Measurements from ENCODE around the gene SIGLEC11. TPM values are rescaled to one million over a fixed set of nuclear protein-coding genes. Genes with fewer than 3 reads are reported as not detected.
"Not testable (repeated sequence)": the region's sequence is repeated elsewhere in the genome, so short reads cannot be mapped to it uniquely, and the experiment has no call there.

Gene SIGLEC11
- total and polyA plus RNA-seq, 11 donors, result 0.22 to 3.0 (median 1.1) TPM; not detected in 2

DNA sequence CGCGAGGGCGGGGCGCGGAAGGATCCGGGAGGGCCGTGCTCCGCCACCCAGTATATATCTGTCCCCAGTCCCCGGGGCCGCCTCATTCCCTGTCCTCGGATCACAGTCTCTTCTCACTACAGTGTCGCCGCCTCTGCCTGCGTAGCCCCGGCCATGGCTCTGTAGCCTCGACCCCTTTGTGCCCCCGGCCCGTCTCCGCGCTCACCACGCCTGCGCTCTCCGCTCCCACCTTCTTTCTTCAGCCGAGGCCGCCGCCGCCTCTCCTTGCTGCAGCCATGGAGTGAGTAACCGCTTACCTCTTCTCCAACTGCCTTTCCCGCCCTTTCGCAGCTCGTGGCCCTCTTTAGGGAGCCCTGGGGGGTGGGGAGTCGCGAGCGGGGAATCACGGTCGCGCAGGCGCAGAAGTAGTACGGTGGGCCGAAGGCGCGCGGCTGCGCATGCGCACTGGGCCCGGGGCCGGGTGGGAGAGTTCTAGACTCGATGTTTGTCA, 31.8 kb downstream of the SIGLEC11 start, which contains the start of the genes ATF5 and NUP62:
TSS of gene ATF5 (plus strand) at position 85 of the 490 bp plus-strand sequence. CDS start 1,646 bp downstream, outside the sequence.
TSS of gene NUP62 (minus strand) at position 384 of the 490 bp plus-strand sequence. CDS start 19,697 bp downstream, outside the sequence.
- no peak for TF ChIP-seq CTCF (IDR thresholded peaks at IDR 0.05)
- peak; percentile 89 to 96 (median 92) for DNase-seq
- Histone ChIP-seq H3K9me3 (no peaks in the 10 kb centered on the region), H3K27ac (peak within 1 kb of the TSS; percentile 87 to 98 (median 94)), H3K4me3 (peak within 1 kb of the TSS; percentile 54 to 99 (median 87)), H3K4me1 (peaks cover 0 to 45% (median 26%) of the 10 kb centered on the region in 12 donors), H3K27me3 (no peaks in the 10 kb centered on the region), H3K36me3 (peaks cover 0 to 34% (median 20%) of the 10 kb centered on the region in 9 donors)
- WGBS, 4 donors, result 0 to 1% (median 0%) methylated on average over 37 to 48 of the region's 48 CpGs
- intact Hi-C loops (cut with DNase I), result loop anchor here in 1 of 10 donors (5.0 kb wide), 1 partner anchor 52 kb away; the partner anchor contains the start of genes AKT1S1 and TBC1D17
- ATAC-seq, result peak; percentile 60 to 76 (median 74)

GRCh38 chr19:49927526-49928264, 33.3 kb downstream of the SIGLEC11 start:
- DNase-seq (no peak), ATAC-seq (no peak)
- TF ChIP-seq CTCF (IDR thresholded peaks at IDR 0.05) (no peak), POLR2A (IDR thresholded peaks at IDR 0.05) (no peak)
- 78 to 84% (median 83%) methylated on average over 14 of the region's 14 CpGs for WGBS, 4 donors
- Histone ChIP-seq H3K9me3 (no peaks in the 10 kb centered on the region), H3K4me3 (peak overlapping the region in 8 of 12 donors; percentile 73 to 99 (median 83)), H3K27me3 (no peaks in the 10 kb centered on the region), H3K27ac (peak overlapping the region in 1 of 12 donors; percentile 97), H3K4me1 (peaks cover 0 to 59% (median 26%) of the 10 kb centered on the region in 12 donors), H3K36me3 (peaks cover 0 to 48% (median 34%) of the 10 kb centered on the region in 9 donors)
- intact Hi-C loops (cut with DNase I), result loop anchor here in 1 of 10 donors (5.0 kb wide), 1 partner anchor 50 kb away; the partner anchor contains the start of genes AKT1S1 and TBC1D17

GRCh38 chr19:49926515-49926914, 34.5 kb downstream of the SIGLEC11 start:
- DNase-seq (no peak), ATAC-seq (no peak)
- 91 to 92% (median 91%) methylated on average over 10 of the region's 10 CpGs for WGBS, 4 donors
- no peak for TF ChIP-seq CTCF (IDR thresholded peaks at IDR 0.05)
- Histone ChIP-seq H3K4me3 (no peak overlapping the region), H3K27ac (no peak overlapping the region), H3K4me1 (peaks cover 0 to 71% (median 26%) of the 10 kb centered on the region in 12 donors), H3K9me3 (no peaks in the 10 kb centered on the region), H3K27me3 (no peaks in the 10 kb centered on the region), H3K36me3 (peaks cover 0 to 58% (median 34%) of the 10 kb centered on the region in 9 donors)
- intact Hi-C loops (cut with DNase I), result loop anchor here in 1 of 10 donors (5.0 kb wide), 1 partner anchor 49 kb away; the partner anchor contains the start of genes AKT1S1 and TBC1D17

DNA sequence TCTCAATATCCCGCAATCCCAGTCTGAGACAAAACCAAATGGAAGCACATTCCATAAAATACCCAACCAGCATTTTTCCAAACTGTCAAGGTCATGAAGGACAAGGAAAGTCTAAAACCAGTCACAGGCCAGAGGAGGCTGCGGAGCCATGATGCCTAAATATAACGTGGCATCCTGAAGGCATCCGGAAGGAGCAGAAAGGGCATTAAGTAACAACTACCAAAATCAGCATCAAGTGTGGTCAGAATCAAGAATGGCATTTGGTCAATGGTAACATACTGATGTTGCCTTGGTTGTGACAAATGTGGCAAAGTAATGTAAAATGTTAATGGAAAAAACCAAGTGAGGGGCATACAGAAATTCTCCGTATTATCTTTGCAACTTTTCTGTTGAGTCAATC, 35.5 kb downstream of the SIGLEC11 start:
- 74 to 87% (median 77%) methylated on average over 5 of the region's 5 CpGs for WGBS, 4 donors
- H3K4me3 ChIP-seq, result no peak overlapping the region
- peaks cover 0 to 68% (median 37%) of the 10 kb centered on the region in 9 donors for H3K36me3 ChIP-seq
- no peak for DNase-seq
- TF ChIP-seq CTCF (IDR thresholded peaks at IDR 0.05), result no peak
- no peak for TF ChIP-seq POLR2A (IDR thresholded peaks at IDR 0.05)
- H3K4me1 ChIP-seq, result peaks cover 0 to 69% (median 26%) of the 10 kb centered on the region in 12 donors
- H3K27me3 ChIP-seq, result no peaks in the 10 kb centered on the region
- ATAC-seq, result no peak
- intact Hi-C loops (cut with DNase I), result loop anchor here in 1 of 10 donors (5.0 kb wide), 1 partner anchor 48 kb away; the partner anchor contains the start of genes AKT1S1 and TBC1D17
- no peaks in the 10 kb centered on the region for H3K9me3 ChIP-seq
- H3K27ac ChIP-seq, result no peak overlapping the region

- intact Hi-C loops (cut with DNase I), result loop anchor here in 1 of 10 donors (5.0 kb wide), 1 partner anchor 48 kb away; the partner anchor contains the start of genes AKT1S1 and TBC1D17
- DNase-seq, ATAC-seq, H3K4me3 ChIP-seq, H3K27me3 ChIP-seq, H3K9me3 ChIP-seq: not testable (repeated sequence)
- peaks cover 0 to 75% (median 37%) of the 10 kb centered on the region in 9 donors for H3K36me3 ChIP-seq
- WGBS, 4 donors, result 94 to 100% (median 96%) methylated on average over 7 to 13 of the region's 13 CpGs
- peaks cover 0 to 64% (median 23%) of the 10 kb centered on the region in 12 donors for H3K4me1 ChIP-seq
- H3K27ac ChIP-seq, result peak overlapping the region in 1 of 12 donors; percentile 63
Measured at GRCh38 chr19:49924881-49925210, 36.1 kb downstream of the SIGLEC11 start.

All from heart left ventricle (tissue), 16 donors.